A549 (cell line): ENCODE measurements around the gene IKZF3. TPM values are rescaled to one million over a fixed set of nuclear protein-coding genes. Genes with fewer than 3 reads are reported as not detected.
A peak's percentile ranks its signal among the peaks of the same experiment; 100 is the strongest.

Experiments used
- ATAC-seq, 2 experiments: fragments of 200-7000 bp in 1 of 2; fragments of >200 bp in 1 of 2; cut with Nextera tagmentation in 1 of 2; cut with Tn5 transposase in 1 of 2; 3 replicates each; pipeline versions ENCODE4 v1.8.0 to v1.9.1; 2018 to 2020; ENCODE audit warnings: mild to moderate bottlenecking in 1 of 2, moderate library complexity in 1 of 2
- CTCF ChIA-PET: fragments of 300-600 bp; sonication (Branson Sonifier 250); formaldehyde crosslinking; extraction: SDS; loops from one replicate; lab custom pipeline; 2021; ENCODE audit warnings: antibody characterized with exemption, inconsistent platforms; lab: Yijun Ruan, JAX
- POLR2A ChIA-PET: fragments of 350-600 bp; formaldehyde crosslinking; extraction: SDS; loops from one replicate; lab custom pipeline; 2021; ENCODE audit warnings: antibody characterized with exemption, inconsistent platforms; lab: Yijun Ruan, JAX
- DNase-seq, 2 experiments: peaks; one replicate each; pipeline versions ENCODE4 v3.0.0 to v3.0.0-alpha.2; 2011 to 2016; ENCODE audit warnings: low read depth in 1 of 2, low spot score in 1 of 2
- FAIRE-seq: peaks from 2 replicates; lab custom pipeline; 2011; peaks lifted over from hg19 to GRCh38; lab: Jason Lieb, UNC
- H3K27ac ChIP-seq, 2 experiments: fragments of >200 bp; sonication (Bioruptor Twin); formaldehyde crosslinking; 3 replicates each; pipeline ENCODE4 v1.5.1; 2016 to 2017
- H3K4me1 ChIP-seq: fragments of >200 bp; sonication (Bioruptor Twin); formaldehyde crosslinking; 3 replicates; pipeline ENCODE4 v1.6.1; 2016
- H3K4me2 ChIP-seq: fragments of >200 bp; sonication (Bioruptor Twin); formaldehyde crosslinking; 3 replicates; pipeline ENCODE4 v1.6.1; 2016
- H3K4me3 ChIP-seq: fragments of >200 bp; sonication (Bioruptor Twin); formaldehyde crosslinking; 3 replicates; pipeline ENCODE4 v1.5.1; 2016
- H3K9me3 ChIP-seq: fragments of >200 bp; sonication (Bioruptor Twin); formaldehyde crosslinking; 3 replicates; pipeline ENCODE4 v1.6.1; 2016
- BHLHE40 ChIP-seq: IDR thresholded peaks from 2 replicates; pipeline ENCODE4 v1.6.1; 2012; ENCODE audit warnings: low read depth, low read length, inconsistent platforms
- CBX2 ChIP-seq: fragments of 200-600 bp; sonication (generic); IDR thresholded peaks from 2 replicates; pipeline ENCODE4 v1.6.1; 2016; ENCODE audit warnings: low read depth, mild to moderate bottlenecking, borderline replicate concordance
- CEBPB ChIP-seq, 2 experiments: fragments of >200 bp in 1 of 2; sonication (Bioruptor Twin) in 1 of 2; formaldehyde crosslinking in 1 of 2; IDR thresholded peaks; 2 replicates each; pipeline ENCODE4 v1.6.1; 2012 to 2016
- CTCF ChIP-seq: fragments of >200 bp; sonication (Bioruptor Twin); formaldehyde crosslinking; IDR thresholded peaks from 3 replicates; pipeline ENCODE4 v1.5.1; 2016
- E2F6 ChIP-seq: IDR thresholded peaks from 2 replicates; pipeline ENCODE4 v1.6.1; 2012; ENCODE audit warnings: low read depth, borderline replicate concordance
- EHF ChIP-seq: fragments of 250-450 bp; sonication (Bioruptor Pico); IDR thresholded peaks from 2 replicates; pipeline ENCODE4 v1.5.0; 2020; ENCODE audit warnings: mild to moderate bottlenecking
- EP300 ChIP-seq, 2 experiments: fragments of >200 bp; sonication (Bioruptor Twin); formaldehyde crosslinking; IDR thresholded peaks; 2 replicates in 1 of 2; 3 replicates in 1 of 2; pipeline ENCODE4 v1.6.1; 2016 to 2017
- ESRRA ChIP-seq: fragments of 150-350 bp; IDR thresholded peaks from 2 replicates; pipeline ENCODE4 v1.6.1; 2014; ENCODE audit warnings: mild to moderate bottlenecking, low read length, borderline replicate concordance
- FOSB ChIP-seq: fragments of 250-450 bp; sonication (Bioruptor Pico); IDR thresholded peaks from 2 replicates; pipeline ENCODE4 v1.5.0; 2020; ENCODE audit warnings: mild to moderate bottlenecking, moderate library complexity
- FOSL2 ChIP-seq, 2 experiments: fragments of 450-650 bp in 1 of 2; fragments of >200 bp in 1 of 2; sonication (Bioruptor Twin) in 1 of 2; formaldehyde crosslinking; IDR thresholded peaks; 2 replicates each; pipeline versions ENCODE4 v1.5.0 to v1.6.1; 2016 to 2020; ENCODE audit warnings: mild to moderate bottlenecking in 1 of 2, moderate library complexity in 1 of 2
- FOXS1 ChIP-seq: fragments of 250-450 bp; sonication (Bioruptor Pico); IDR thresholded peaks from 2 replicates; pipeline ENCODE4 v1.5.0; 2020; ENCODE audit warnings: mild to moderate bottlenecking, moderate library complexity
- HDAC2 ChIP-seq: fragments of 200-600 bp; sonication (generic); IDR thresholded peaks from 2 replicates; pipeline ENCODE4 v1.6.1; 2016
- HEYL ChIP-seq: fragments of 250-450 bp; sonication (Bioruptor Pico); IDR thresholded peaks from 2 replicates; pipeline ENCODE4 v1.8.0; 2021; ENCODE audit warnings: mild to moderate bottlenecking, moderate library complexity
- HMGXB4 ChIP-seq: fragments of 250-450 bp; sonication (Bioruptor Pico); IDR thresholded peaks from 2 replicates; pipeline ENCODE4 v1.5.0; 2021; ENCODE audit warnings: mild to moderate bottlenecking, moderate library complexity, borderline replicate concordance
- HOXB13 ChIP-seq: fragments of 250-450 bp; sonication (Bioruptor Pico); IDR thresholded peaks from 2 replicates; pipeline ENCODE4 v1.5.0; 2020; ENCODE audit warnings: low read depth, mild to moderate bottlenecking, moderate library complexity
- MAX ChIP-seq: IDR thresholded peaks from 2 replicates; pipeline ENCODE4 v1.6.1; 2012
- NR3C1 ChIP-seq: fragments of >200 bp; sonication (Bioruptor Twin); formaldehyde crosslinking; IDR thresholded peaks from 3 replicates; pipeline ENCODE4 v1.6.1; 2017
- PBX3 ChIP-seq: IDR thresholded peaks from 2 replicates; pipeline ENCODE4 v1.6.1; 2012
- POLR2A ChIP-seq: IDR thresholded peaks from 2 replicates; pipeline ENCODE4 v1.6.1; 2012; ENCODE audit warnings: mild to moderate bottlenecking, low read length
- RFX5 ChIP-seq: fragments of 450-650 bp; IDR thresholded peaks from 2 replicates; pipeline ENCODE4 v1.7.1; 2014; ENCODE audit warnings: antibody characterized with exemption, mild to moderate bottlenecking, moderate library complexity
- RNF2 ChIP-seq: fragments of 200-600 bp; sonication (generic); IDR thresholded peaks from 2 replicates; pipeline ENCODE4 v1.6.1; 2016; ENCODE audit warnings: low read depth, mild to moderate bottlenecking, antibody characterized with exemption, moderate library complexity, borderline replicate concordance
- USF2 ChIP-seq: fragments of 450-650 bp; IDR thresholded peaks from 2 replicates; pipeline ENCODE4 v1.6.1; 2014; ENCODE audit warnings: antibody characterized with exemption
- ZFP36 ChIP-seq: fragments of 450-650 bp; IDR thresholded peaks from 2 replicates; pipeline ENCODE4 v1.6.1; 2014; ENCODE audit warnings: borderline replicate concordance; ENCODE audit not compliant: partially characterized antibody
- ZSCAN20 ChIP-seq: fragments of 250-450 bp; sonication (Bioruptor Pico); IDR thresholded peaks from 2 replicates; pipeline ENCODE4 v1.8.0; 2022; ENCODE audit warnings: mild to moderate bottlenecking, moderate library complexity
- WGBS: methylation state at CpG from one replicate; pipeline ENCODE4 v1.1.6; 2017; ENCODE audit errors: missing lambda C conversion rate; 5-methylcytosine and 5-hydroxymethylcytosine counted together
- polyA plus RNA-seq, 4 experiments: library from polyadenylated mRNA; depleted of rRNA in 3 of 4; stranded (reverse); fragments of >200 nt; fragmentation: RNase III in 1 of 4; extraction: RNeasy Plus Mini Kit Qiagen cat#74134 plus additional on column Dnase treatment in 1 of 4; gene quantifications; 2 replicates in 3 of 4; 3 replicates in 1 of 4; pipeline ENCODE4 v1.2.3, GENCODE V29; 2011 to 2017

The IKZF3 gene
- polyA plus RNA-seq, 2 of the 4 experiments (the other 2 are of a cell fraction), result not detected

- 61% methylated on average over 1 of the region's 1 CpG for WGBS
- CTCF ChIA-PET, result interaction anchor here (1.3 kb wide), 1 partner anchor 69 kb away, joined by 3 read pairs; no protein-coding TSS in a partner anchor
- Histone ChIP-seq H3K4me2 (no peak overlapping the region), H3K4me3 (no peak overlapping the region), H3K27ac (no peak overlapping the region), H3K4me1 (no peaks in the 10 kb centered on the region)
- FAIRE-seq (peak; percentile 51), ATAC-seq (no peak), DNase-seq (no peak)
- POLR2A ChIA-PET, result no interaction called here
- TF ChIP-seq BHLHE40 (no peak), CBX2 (no peak), FOSL2 (IDR thresholded peaks at IDR 0.05) (no peak), FOSL2 (CRISPR knock-in tag; IDR thresholded peaks at IDR 0.05) (no peak), FOSB (CRISPR knock-in tag) (no peak), MAX (no peak), ZFP36 (no peak), HOXB13 (CRISPR knock-in tag) (no peak), CEBPB (IDR thresholded peaks at IDR 0.05) (no peak), POLR2A (no peak), USF2 (no peak), RFX5 (no peak), E2F6 (no peak), FOXS1 (CRISPR knock-in tag) (no peak), HEYL (CRISPR knock-in tag) (no peak), HDAC2 (no peak), ESRRA (no peak)
- TF ChIP-seq, all 56 proteins: peak for 0
- H3K9me3 ChIP-seq, result no peaks in the 10 kb centered on the region
Measured at GRCh38 chr17:39870776-39871175, 6.7 kb upstream of the IKZF3 start.

- H3K27ac ChIP-seq, result no peak overlapping the region
- no peak for TF ChIP-seq POLR2A
- TF ChIP-seq CEBPB (IDR thresholded peaks at IDR 0.05), result no peak
- no peak for TF ChIP-seq NR3C1
- TF ChIP-seq HMGXB4 (CRISPR knock-in tag), result no peak
- no peak for TF ChIP-seq ZSCAN20 (CRISPR knock-in tag)
- no peak for TF ChIP-seq EHF
- no peak for TF ChIP-seq HEYL (CRISPR knock-in tag)
- no peak for TF ChIP-seq EP300 (IDR thresholded peaks at IDR 0.05)
- TF ChIP-seq CTCF, result no peak
- TF ChIP-seq RNF2, result no peak
- TF ChIP-seq PBX3, result no peak
- no peak overlapping the region for H3K4me2 ChIP-seq
- no peak overlapping the region for H3K4me3 ChIP-seq
- no peak for FAIRE-seq
- peaks cover 4% of the 10 kb centered on the region for H3K9me3 ChIP-seq
- ChIA-PET POLR2A (no interaction called here), CTCF (no interaction called here)
- WGBS, result 86% methylated on average over 17 of the region's 17 CpGs
- ATAC-seq, result no peak
- peaks cover 9% of the 10 kb centered on the region; the same call in 2 of the 3 replicates for H3K4me1 ChIP-seq
- no peak for DNase-seq
Measured at GRCh38 chr17:39868554-39868942, 4.4 kb upstream of the IKZF3 start.
